HG03060 (cell line): ENCODE measurements around the gene PTMS.

Experiments
- ATAC-seq: cut with Tn5 transposase; IDR thresholded peaks from one replicate; pipeline ENCODE4 v1.9.1; 2021; ENCODE audit warnings: low read depth, moderate number of reproducible peaks; ENCODE audit not compliant: unreplicated experiment

PTMS gene

DNA sequence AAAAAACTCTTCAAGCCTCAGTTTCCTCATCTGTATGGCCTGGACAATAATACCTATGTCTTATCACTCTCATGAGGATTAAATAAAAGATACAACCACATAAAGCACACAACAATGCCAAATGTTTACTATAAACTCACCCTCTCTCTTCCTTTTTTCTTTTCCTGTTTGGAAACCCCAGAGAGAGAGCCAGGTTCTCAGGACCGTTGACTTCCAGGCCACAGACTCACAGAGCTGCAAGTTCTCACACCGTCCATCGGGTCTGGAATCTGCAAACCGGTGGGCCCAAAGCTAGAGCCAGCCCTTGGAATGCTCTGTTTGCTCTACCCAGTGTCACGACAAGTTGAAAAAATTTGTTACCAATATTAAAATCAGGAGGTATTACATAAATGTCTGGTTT, 18.6 kb downstream of the PTMS start:
- ATAC-seq, result no peak

DNA sequence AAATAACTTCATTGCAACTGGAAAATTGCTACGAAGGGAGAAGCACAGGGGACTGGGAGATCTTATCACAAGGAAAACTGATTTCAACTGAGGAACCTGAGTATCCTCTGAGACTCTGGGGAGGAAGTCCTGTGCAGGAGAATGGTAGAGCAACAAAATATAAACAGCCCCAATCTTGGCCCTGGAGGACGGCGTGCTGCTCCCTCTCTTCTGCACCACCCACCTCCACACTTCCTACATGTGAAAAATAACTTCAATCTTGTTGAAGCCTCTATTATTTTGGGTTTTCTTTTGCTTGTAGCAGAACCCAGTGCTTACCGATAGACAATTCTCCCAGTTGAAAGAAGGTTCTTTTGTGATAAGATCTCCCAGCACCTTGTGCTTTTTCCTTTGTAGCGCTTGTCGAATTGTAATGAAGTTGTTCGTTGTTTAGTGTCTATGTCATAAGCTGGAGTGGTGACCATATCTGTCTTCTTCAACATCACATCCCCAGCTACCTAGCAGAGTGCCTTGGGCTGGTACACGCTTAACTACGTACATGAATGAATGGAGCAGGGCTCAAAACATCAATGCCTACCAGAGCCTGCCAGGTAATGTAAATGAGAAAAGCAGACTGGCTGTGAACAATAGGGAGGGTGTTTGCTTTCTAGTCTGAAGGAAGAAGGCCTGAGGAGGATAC, 20.4 kb downstream of the PTMS start:
- ATAC-seq, result no peak

DNA sequence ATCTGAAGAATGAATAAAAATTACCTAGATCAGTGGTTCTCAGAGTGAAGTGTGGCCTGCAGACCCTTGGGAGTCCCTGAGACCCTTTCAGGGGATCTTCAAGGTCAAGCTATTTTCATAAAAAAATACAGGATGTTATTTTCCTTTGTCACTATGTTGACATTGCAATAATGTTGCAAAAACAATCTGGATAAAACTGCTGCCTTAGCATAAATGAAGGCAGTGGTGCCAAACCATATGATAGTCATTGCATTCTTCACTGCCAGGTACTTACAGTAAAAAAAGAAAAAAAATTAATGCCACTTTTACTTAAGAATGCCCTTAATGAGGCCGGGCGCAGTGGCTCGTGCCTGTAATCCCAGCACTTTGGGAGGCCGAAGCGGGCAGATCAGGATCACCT, 21.1 kb downstream of the PTMS start:
- ATAC-seq, result no peak

DNA sequence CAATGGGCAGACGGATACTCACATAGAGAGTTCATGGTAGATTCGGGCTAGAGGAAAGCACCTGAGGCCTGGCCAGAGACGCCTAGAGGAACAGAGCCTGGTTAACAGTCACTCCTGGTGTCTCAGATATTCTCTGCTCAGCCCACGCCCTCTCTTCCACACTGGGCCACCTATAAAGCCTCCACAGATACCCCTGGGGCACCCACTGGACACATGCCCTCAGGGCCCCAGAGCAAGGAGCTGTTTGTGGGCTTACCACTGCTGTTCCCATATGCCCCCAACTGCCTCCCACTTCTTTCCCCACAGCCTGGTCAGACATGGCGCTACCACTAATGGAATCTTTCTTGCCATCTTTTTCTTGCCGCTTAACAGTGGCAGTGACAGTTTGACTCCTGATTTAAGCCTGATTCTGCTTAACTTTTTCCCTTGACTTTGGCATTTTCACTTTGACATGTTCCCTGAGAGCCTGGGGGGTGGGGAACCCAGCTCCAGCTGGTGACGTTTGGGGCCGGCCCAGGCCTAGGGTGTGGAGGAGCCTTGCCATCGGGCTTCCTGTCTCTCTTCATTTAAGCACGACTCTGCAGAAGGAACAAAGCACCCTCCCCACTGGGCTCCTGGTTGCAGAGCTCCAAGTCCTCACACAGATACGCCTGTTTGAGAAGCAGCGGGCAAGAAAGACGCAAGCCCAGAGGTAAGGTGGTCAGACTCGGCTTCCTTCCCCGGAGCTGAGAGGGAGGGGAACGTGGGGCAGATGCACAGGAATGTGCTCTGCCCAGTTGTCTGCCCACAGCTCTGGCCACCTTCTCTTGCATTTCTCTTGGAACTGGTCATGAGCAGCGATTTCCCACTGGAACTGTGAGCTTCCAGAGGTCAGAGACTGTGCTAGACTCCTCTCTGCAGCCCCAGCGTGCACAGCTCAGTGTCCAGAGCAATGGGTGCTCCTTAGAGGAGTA, 23.1 kb downstream of the PTMS start, which contains the start of gene CD4:
Gene CD4 (plus strand): TSS at position 557 of the 953 bp plus-strand sequence. CDS start 10,611 bp downstream, outside the sequence.
- no peak for ATAC-seq

DNA sequence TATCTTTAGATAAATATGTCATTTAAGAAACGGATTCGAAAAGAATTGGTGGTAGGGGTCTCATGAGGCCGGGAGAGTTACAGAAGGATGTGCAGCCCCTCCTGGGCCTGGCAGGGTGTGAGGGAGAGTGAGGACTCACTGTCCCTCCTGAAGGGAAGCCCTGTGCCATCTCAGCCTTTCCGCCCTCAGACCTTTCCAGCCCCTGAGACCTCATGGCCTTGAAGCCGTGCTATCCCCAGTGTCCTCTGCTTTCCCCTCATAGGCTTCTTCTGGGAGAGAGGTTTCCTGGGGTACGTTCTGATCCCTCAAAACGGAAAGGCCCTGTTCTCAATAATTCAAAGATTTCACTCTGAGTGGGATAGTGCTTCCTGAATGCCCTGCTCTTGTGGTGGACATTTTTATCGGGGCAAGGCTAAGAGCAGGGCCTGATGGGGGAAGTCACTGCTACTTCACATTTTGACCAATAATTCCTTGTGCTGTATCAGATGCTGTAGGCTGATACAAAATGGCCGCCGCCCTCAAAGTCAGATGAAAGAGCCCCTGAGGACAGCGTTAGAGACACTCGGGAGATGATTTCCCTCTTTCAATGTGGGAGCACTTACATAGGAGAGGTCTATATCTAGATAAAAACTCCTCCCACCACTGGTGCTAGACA, 24.5 kb downstream of the PTMS start:
- no peak for ATAC-seq

DNA sequence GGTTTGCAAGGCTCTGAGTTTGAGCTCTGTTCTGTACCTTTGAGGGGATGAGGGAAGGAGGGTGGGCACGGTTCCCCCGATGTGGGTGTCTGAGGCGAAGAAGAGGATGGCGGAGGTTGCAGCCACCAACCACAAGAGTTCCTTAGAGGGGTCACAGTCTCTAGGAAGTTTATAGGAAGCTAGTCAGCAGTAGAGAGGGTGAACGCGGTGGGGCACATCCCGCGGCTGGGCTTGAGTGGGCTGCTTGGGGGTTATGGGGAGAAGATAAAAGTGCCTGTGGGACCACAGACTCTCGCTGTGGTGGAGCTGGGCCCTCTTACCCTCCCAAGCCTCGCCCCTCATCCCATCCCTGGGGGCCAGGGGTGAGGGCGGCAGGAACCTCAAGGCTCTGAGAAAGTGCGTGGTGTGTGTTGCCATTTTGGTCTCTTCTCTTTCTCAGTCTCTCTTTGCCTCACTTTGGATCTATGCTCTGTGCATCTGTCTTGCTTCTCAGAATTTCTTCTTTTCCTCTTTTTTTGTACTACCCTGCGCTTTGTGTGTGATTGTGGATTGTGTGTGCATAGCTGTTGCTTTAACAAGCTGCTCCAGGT, 25.9 kb downstream of the PTMS start:
- no peak for ATAC-seq

DNA sequence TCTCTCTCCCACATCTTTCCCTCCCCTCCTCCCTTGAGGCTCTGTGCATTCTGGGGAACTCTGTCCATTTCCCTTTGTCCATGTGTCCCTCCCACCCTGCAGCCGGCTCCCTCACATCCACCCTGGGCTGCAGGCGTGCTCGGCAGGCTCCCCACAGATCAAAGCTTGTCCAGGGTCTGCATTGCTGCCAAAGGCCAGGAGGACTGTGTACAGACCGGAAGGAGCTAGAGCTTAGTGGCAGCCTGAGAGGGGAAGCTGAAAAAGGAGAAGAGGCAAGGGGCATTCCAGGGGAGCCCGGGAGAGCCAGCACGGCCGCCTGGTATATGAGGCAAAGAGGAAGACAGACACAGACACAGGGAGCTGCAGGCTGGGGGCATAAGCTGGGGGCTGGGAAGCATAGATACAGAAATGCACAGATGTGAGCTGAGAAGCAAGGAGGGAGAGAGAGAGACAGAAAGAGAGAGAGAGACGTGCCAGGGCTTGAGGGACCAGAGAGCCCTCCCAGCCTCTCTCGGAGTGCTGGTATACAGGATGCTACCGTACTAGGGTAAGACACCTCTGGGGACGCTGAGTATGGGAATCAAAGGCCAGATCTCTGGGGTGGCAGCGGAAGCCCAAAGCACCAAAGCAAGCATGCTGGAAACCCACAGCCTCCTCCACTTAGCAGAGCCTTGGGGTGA, 26.5 kb downstream of the PTMS start:
- ATAC-seq, result no peak

DNA sequence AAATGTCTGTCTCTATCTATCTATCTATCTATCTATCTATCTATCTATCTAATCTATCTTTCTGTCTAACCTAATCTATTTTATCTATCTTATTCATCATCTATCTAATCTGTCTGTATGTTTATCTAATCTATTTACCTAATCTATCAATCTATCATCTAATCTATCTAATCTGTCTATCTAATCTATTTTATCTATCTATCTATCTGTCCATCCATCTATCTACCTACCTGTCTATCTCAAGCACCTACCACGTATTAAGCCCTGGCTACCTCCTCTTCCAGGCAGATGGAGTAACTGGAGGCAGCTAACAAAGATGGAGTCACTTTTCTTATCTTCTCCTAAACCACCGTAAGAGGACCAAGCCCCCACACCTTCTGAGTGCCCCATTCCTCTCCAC, 28.9 kb downstream of the PTMS start:
- ATAC-seq, result no peak

DNA sequence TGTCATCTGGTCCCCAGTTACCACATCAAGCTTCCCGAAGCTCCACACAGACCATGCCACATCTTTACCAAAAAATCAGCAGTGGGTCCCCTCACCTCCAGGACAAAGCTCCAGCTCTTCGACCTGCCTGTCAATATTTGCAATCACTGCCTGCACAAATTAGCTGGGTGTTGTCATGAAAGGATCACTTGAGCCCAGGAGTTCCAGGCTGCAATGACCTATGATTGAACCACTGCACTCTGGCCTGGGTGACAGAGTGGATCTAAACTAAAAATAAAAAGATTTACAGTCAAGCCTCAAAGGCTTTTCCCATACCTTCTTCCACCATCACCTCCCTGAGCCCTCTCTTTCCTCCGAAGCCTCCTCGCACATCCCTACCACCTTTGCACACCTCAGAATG, 30.4 kb downstream of the PTMS start:
- ATAC-seq, result no peak

DNA sequence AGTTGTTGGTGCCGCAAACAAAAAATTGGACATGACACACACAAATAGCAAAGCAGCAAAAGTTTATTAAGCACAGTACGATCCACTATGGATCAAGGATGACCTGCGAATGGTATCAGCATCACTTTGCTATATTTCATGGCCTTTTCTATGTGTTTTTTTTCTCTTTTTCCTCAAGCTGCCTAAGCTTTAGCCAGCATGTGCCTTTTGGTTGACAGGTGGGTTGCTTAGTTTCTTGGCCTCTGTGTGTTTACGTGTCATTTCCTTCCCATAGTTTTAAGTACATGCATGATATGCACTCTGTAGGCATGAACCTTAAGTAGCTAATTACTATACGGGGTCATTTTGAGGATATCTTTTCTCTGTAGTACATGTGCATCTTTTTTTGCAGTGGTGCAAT, 33.0 kb downstream of the PTMS start:
- no peak for ATAC-seq

DNA sequence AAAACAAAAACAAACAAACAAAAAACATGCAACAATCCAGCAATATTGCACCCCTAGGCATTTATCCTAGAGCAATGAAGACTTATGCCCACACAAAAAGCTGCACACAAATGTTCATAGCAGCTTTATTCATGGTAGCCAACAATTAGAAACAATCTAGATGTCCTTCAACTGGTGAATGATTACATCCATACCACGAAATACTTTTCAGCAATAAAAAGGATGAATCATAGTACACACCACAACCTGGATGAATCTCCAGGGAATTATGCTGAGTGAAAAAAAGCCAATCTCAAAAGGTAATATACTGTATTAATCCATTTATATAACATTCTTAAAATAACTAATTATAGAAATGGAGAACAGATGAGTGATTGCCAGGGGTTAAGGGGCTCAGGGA, 41.0 kb downstream of the PTMS start:
- no peak for ATAC-seq

DNA sequence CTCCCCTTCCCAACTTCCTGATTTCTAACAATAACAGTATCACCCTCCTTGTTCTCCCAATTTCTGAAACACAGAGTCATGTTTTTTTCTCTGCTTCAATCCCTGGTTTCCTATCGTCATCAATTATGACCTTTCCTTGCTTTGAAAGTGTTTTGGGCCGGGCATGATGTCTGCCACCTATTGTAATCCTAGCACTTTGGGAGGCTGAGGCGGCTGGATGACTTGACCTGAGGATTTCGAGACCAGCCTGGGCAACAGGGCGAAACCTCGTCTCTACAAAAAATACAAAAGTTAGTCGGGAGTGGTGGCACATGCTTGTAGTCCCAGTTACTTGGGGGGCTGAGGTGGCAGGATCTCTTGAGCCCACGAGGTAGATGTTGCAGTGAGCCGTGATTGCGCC, 42.9 kb downstream of the PTMS start:
- ATAC-seq, result no peak

DNA sequence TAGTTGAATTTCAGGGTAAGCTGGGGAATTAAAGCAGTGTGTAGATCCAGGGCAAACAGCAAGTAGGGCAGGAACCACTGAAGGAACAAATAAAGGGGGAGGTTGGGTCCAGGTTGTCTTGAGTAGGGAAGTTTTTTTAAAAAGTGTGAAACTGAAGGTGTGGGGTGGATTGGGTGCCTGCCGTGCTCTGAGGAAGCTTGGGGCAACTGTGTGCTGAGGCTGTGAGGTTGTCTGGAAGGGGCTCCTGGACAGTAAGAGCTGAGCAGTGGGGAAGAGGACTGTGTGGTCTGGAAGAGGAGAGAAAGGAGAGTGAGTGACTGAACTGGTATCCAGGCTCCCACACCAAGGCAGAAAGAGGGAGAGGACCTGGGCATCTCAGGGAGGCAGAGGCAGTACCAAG, 44.6 kb downstream of the PTMS start:
- ATAC-seq, result no peak

DNA sequence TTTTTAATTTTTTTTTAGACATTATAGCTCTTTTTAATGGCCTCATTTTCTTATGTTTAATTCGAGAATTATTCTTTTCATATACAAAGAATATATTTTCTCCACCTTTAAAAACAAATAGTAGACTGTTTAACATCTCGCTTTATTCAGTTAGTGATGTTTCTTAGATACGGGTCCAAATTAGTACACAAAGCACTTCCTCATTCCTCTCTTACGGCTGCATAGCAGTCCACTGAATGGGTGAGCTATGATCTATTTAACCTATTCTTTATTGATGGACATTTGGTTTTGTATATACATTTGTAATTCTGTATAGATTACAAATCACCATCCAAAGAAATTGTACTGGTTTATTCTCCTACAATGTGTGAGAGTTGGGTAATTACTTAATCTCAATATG, 47.2 kb downstream of the PTMS start:
- no peak for ATAC-seq

DNA sequence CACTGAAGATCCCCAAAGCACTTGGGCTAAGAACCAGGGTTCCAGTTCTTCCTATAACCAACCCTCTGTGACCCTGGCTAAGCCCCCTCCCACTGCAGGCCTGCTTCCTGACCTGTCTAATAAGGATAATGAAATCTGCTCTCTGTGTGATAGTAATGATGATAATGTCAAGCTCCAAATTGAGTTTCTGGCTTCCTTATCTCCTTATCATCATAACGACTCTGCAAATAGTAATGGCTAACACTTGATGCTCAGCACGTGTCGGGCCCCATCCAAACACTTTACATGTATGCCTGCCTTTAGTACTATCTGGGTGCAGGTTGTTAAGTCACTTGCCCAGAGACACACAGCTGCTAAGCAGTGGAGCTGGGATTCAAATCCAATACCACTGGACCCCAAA, 50.4 kb downstream of the PTMS start:
- ATAC-seq, result no peak

DNA sequence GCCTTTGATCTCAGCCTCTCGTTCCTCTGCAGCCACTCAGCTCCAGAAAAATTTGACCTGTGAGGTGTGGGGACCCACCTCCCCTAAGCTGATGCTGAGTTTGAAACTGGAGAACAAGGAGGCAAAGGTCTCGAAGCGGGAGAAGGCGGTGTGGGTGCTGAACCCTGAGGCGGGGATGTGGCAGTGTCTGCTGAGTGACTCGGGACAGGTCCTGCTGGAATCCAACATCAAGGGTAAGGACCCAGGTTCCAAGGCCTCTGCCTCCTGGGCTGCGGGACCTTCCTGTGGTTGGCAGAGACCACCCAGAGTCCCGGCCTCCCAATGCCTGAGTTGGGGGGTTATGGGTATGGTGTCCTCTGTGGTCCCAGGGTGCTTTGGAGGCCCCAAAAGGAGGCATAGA, 50.9 kb downstream of the PTMS start:
- ATAC-seq, result no peak

DNA sequence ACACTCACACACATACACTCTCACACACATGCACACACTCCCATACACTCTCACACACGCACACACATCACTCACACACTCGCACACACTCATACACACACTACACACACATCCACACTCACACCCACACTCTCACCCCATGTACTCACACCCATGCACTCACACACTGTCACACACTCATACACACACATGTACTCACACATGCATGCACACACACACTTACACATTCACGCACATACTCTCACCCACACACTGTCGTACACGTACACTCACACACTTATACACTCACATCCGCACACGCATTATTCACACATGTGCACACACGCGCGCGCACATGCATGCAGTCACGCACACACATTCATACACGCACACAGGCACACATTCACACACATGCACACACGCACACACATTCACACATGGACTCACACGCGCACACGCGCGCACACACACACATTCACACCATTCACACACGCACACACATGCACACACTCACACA, 51.5 kb downstream of the PTMS start:
- ATAC-seq, result no peak

DNA sequence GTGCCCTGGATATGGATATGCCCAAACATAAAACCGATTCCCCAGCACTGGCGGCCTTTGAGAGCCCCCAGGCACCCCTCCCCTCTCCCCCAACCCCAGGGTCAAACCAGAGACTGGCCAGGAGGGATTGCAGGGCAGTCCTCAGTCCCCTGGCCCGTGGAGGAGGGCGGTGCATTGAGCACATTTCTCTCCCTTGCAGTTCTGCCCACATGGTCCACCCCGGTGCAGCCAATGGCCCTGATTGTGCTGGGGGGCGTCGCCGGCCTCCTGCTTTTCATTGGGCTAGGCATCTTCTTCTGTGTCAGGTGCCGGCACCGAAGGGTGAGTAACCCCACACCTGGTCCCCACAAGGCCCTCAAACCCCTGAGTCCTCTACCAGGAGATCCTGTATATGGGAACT, 52.1 kb downstream of the PTMS start:
- no peak for ATAC-seq

DNA sequence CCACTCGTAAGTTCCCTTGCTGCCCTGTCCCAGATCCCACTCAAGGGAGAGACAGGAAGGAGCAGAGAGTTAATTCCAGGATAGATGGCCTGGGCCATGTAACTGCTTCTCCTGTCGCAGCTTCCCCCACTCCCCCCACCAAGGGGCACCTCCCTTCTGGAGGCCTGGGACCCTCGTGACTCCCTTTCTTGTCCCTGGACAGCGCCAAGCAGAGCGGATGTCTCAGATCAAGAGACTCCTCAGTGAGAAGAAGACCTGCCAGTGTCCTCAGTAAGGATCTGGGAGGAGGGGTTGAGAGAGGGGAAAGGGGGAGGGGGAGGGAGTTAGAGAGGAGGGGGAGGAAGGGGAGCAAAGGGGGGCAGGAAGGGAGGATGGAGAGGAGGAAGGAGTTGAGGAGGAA, 52.5 kb downstream of the PTMS start:
- no peak for ATAC-seq
